Uterus (tissue), 4 donors: Measurements from ENCODE around the gene PLXND1. TPM values are rescaled to one million over a fixed set of nuclear protein-coding genes. Genes with fewer than 3 reads are reported as not detected.
"Not testable (repeated sequence)": the region's sequence is repeated elsewhere in the genome, so short reads cannot be mapped to it uniquely, and the experiment has no call there.

ENCODE experiments used
- DNase-seq, 2 donors: peaks; one replicate each; pipeline ENCODE4 v3.0.0-alpha.2; 2019 to 2020
- H3K27ac ChIP-seq, 2 donors: fragments of 200-600 bp; sonication (generic); 1 replicate in 1 of 2; 2 replicates in 1 of 2; pipeline ENCODE4 v1.5.1; 2016 to 2018
- H3K27me3 ChIP-seq, 2 donors: fragments of 200-600 bp; sonication (generic); one replicate each; pipeline ENCODE4 v1.5.1; 2018 to 2019; ENCODE audit warnings: control low read depth in 1 of 2
- H3K36me3 ChIP-seq, 2 donors: fragments of 200-600 bp; sonication (generic); one replicate each; pipeline ENCODE4 v1.5.1; 2019; ENCODE audit warnings: control low read depth in 1 of 2
- H3K4me1 ChIP-seq, 2 donors: fragments of 200-600 bp; sonication (generic); one replicate each; pipeline ENCODE4 v1.5.1; 2018 to 2019; ENCODE audit warnings: control low read depth in 1 of 2
- H3K4me3 ChIP-seq, 2 donors: fragments of 200-600 bp; sonication (generic); 1 replicate in 1 of 2; 2 replicates in 1 of 2; pipeline ENCODE4 v1.5.1; 2018 to 2019; ENCODE audit warnings: mild to moderate bottlenecking in 1 of 2
- H3K9me3 ChIP-seq, 2 donors: fragments of 200-600 bp; sonication (generic); one replicate each; pipeline ENCODE4 v1.5.1; 2019; ENCODE audit warnings: control low read depth in 1 of 2
- CTCF ChIP-seq, 4 experiments: fragments of 200-600 bp in 2 of 4; fragments of 450-650 bp in 2 of 4; sonication (generic) in 2 of 4; IDR thresholded peaks; one replicate each; pipeline ENCODE4 v1.5.1; 2016 to 2019; ENCODE audit warnings: antibody characterized with exemption in 4 of 4, mild to moderate bottlenecking in 2 of 4, moderate library complexity in 1 of 4
- POLR2A ChIP-seq, 2 donors: fragments of 450-650 bp; IDR thresholded peaks; one replicate each; pipeline ENCODE4 v1.6.1; 2016; ENCODE audit warnings: antibody characterized with exemption in 2 of 2, mild to moderate bottlenecking in 1 of 2, moderate library complexity in 1 of 2
- intact Hi-C: fragments of 100-400 bp; cut with DNase I; formaldehyde crosslinking; loops from one replicate; pipeline ENCODE4 v1.15.1; 2023; ENCODE audit warnings: low total_unique reads
- total RNA-seq, 4 donors: library from RNA; depleted of rRNA in 3 of 4; stranded (reverse); fragments of >200 nt in 3 of 4; gene quantifications; one replicate each; pipeline versions ENCODE4 v1.1.0 to v1.2.4, GENCODE V29; 2014 to 2023
- donor health status: DM: yes; HTN: yes; CAD: no.

The PLXND1 gene
- total RNA-seq, 4 donors from 2014 or later: 54.7 to 343 (median 121) TPM

DNA sequence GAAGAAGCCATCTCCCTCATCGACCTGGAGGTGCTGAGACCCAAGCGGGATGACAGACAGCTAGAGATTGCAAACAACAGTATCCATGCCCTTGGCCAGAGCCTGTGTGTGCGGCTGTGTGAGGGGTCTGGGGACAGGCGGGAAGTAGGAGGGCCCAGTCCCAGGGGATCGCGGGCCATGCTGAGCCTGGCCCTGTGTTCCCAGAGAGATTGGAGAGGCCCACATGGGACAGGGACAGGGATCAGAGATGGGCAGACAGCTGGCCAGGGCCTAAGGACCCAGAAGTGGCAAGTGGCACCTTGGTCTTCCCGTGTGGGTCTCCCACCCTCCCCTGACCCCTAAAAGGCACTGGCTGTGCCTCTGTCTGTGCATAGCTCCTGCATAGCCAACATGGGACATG lies 89.0 kb downstream of the PLXND1 start:
- no peaks in the 10 kb centered on the region for H3K36me3 ChIP-seq
- intact Hi-C loops: no loop called here
- no peaks in the 10 kb centered on the region for H3K27me3 ChIP-seq

GRCh38 chr3:129515821-129516432 lies 90.5 kb downstream of the PLXND1 start:
- H3K36me3 ChIP-seq, H3K4me3 ChIP-seq, H3K4me1 ChIP-seq, H3K9me3 ChIP-seq, H3K27me3 ChIP-seq, intact Hi-C loops, DNase-seq, H3K27ac ChIP-seq: not testable (repeated sequence)

More for the DNA sequence above, 89.0 kb downstream of the PLXND1 start:
- Histone ChIP-seq H3K4me3 (no peak overlapping the region), H3K9me3 (no peaks in the 10 kb centered on the region), H3K4me1 (no peaks in the 10 kb centered on the region), H3K27ac (no peak overlapping the region)
- no peak for DNase-seq
- TF ChIP-seq POLR2A (IDR thresholded peaks at IDR 0.05) (no peak), CTCF (IDR thresholded peaks at IDR 0.05) (no peak)

- H3K27me3 ChIP-seq, H3K27ac ChIP-seq, H3K4me3 ChIP-seq, H3K9me3 ChIP-seq, DNase-seq, H3K4me1 ChIP-seq, H3K36me3 ChIP-seq, intact Hi-C loops: not testable (repeated sequence)
These were observed 91.2 kb downstream of the PLXND1 start for GRCh38 chr3:129515108-129515820.

DNA sequence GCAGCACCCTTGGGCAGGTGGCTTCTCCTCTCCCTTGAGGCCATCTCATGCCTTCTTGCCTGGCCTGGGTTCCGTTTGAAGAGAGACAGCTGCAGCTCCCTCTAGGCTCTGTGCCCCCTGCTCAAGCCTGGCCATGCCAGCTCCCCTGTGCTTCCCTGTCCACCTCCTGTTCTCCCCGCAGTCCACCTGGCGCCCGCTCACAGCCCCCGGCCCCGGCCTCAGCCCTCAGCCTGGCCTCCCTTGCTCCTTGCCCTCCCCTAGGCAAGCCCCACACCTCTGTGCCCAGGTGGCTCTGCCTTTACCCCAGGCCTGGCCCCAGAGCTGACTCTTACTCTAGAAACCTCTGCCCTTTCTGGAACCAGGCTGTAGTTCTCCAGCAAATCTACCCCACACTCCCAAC lies 91.9 kb downstream of the PLXND1 start:
- Histone ChIP-seq H3K4me3 (no peak overlapping the region), H3K27ac (no peak overlapping the region), H3K4me1 (no peaks in the 10 kb centered on the region), H3K9me3 (no peaks in the 10 kb centered on the region), H3K27me3 (no peaks in the 10 kb centered on the region), H3K36me3 (no peaks in the 10 kb centered on the region)
- DNase-seq: no peak
- intact Hi-C loops: no loop called here
- TF ChIP-seq POLR2A (IDR thresholded peaks at IDR 0.05): no peak
- no peak for TF ChIP-seq CTCF (IDR thresholded peaks at IDR 0.05)

- DNase-seq: no peak
These were observed 92.4 kb downstream of the PLXND1 start for GRCh38 chr3:129514110-129514509.

More at GRCh38 chr3:129514110-129514509, 92.4 kb downstream of the PLXND1 start:
- H3K27me3 ChIP-seq: no peaks in the 10 kb centered on the region
- H3K36me3 ChIP-seq: no peaks in the 10 kb centered on the region
- H3K9me3 ChIP-seq: no peaks in the 10 kb centered on the region
- TF ChIP-seq CTCF (IDR thresholded peaks at IDR 0.05): no peak
- no peak for TF ChIP-seq POLR2A (IDR thresholded peaks at IDR 0.05)
- intact Hi-C loops: no loop called here
- H3K4me1 ChIP-seq: no peaks in the 10 kb centered on the region
- H3K4me3 ChIP-seq: no peak overlapping the region
- no peak overlapping the region for H3K27ac ChIP-seq
